Bronchial epithelial cell (primary cell): ENCODE results near the gene RBM38. TPM values are rescaled to one million over a fixed set of nuclear protein-coding genes. Genes with fewer than 3 reads are reported as not detected.

Experiments used
- DNase-seq: peaks from one replicate; pipeline ENCODE4 v3.0.0-alpha.2; 2010; ENCODE audit warnings: low read depth
- FAIRE-seq: peaks from 2 replicates; lab custom pipeline; 2011; peaks lifted over from hg19 to GRCh38; lab: Jason Lieb, UNC
- H3K27me3 ChIP-seq: 2 replicates; pipeline ENCODE4 v1.5.1; 2011; ENCODE audit warnings: low read length; ENCODE audit not compliant: control insufficient read depth, insufficient read depth
- H3K36me3 ChIP-seq: 2 replicates; pipeline ENCODE4 v1.5.1; 2011; ENCODE audit warnings: low read length; ENCODE audit not compliant: control insufficient read depth, insufficient read depth
- H3K4me3 ChIP-seq: 2 replicates; pipeline ENCODE4 v1.5.1; 2011; ENCODE audit warnings: mild to moderate bottlenecking, low read depth, low read length, control low read depth
- total RNA-seq: library from RNA; depleted of rRNA; stranded (reverse); fragments of >200 nt; gene quantifications from 2 replicates; pipeline ENCODE4 v1.2.1, GENCODE V29; 2014
- TF ChIP-seq, protein P1 (sequence below): IDR thresholded peaks from 2 replicates; pipeline ENCODE4 v1.5.1; 2011; ENCODE audit warnings: mild to moderate bottlenecking, moderate library complexity, low read length, control low read depth, inconsistent platforms; ENCODE audit not compliant: insufficient read depth, severe bottlenecking

RBM38 gene
- total RNA-seq, 1 donor from 2014 or later, result 6.8 TPM

DNA sequence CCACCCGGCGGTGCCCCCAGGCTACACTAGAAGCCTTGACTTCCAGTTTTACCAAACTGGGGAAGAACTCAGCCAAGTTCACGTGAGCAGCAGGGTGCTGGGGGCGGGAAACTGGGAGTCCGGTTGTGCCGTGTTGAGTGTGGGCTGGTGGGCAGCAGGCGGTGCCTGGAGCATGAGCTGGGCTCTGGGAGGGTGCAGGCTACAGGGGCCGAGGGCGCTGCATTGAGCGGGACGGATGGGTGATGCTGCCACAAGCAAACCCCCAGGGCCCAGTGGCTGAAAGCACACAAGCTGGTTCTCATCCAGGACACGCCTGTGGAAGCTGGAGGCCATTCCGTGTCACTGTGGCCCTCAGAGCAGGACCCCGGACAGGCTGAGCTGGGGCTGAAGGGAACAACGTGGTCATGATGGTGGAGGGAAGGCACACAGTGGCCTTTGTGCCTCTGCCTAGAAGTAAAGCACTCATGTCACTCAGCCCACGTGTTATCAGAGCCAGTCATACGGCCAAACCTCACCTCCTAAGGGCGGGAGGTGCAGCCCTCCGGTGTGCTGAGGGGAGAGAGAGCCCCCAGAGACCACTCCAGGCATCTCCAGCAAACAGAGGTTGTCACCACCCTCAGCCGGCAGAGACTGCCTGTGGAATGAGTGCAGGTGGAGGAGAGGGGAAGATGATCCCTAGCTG is 29.5 kb downstream of the RBM38 start:
- TF ChIP-seq, protein P1, sequence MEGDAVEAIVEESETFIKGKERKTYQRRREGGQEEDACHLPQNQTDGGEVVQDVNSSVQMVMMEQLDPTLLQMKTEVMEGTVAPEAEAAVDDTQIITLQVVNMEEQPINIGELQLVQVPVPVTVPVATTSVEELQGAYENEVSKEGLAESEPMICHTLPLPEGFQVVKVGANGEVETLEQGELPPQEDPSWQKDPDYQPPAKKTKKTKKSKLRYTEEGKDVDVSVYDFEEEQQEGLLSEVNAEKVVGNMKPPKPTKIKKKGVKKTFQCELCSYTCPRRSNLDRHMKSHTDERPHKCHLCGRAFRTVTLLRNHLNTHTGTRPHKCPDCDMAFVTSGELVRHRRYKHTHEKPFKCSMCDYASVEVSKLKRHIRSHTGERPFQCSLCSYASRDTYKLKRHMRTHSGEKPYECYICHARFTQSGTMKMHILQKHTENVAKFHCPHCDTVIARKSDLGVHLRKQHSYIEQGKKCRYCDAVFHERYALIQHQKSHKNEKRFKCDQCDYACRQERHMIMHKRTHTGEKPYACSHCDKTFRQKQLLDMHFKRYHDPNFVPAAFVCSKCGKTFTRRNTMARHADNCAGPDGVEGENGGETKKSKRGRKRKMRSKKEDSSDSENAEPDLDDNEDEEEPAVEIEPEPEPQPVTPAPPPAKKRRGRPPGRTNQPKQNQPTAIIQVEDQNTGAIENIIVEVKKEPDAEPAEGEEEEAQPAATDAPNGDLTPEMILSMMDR, result no peak
- Histone ChIP-seq H3K27me3 (peaks cover 2% of the 10 kb centered on the region), H3K4me3 (no peak overlapping the region), H3K36me3 (no peaks in the 10 kb centered on the region)
- DNase-seq (no peak), FAIRE-seq (no peak)

DNA sequence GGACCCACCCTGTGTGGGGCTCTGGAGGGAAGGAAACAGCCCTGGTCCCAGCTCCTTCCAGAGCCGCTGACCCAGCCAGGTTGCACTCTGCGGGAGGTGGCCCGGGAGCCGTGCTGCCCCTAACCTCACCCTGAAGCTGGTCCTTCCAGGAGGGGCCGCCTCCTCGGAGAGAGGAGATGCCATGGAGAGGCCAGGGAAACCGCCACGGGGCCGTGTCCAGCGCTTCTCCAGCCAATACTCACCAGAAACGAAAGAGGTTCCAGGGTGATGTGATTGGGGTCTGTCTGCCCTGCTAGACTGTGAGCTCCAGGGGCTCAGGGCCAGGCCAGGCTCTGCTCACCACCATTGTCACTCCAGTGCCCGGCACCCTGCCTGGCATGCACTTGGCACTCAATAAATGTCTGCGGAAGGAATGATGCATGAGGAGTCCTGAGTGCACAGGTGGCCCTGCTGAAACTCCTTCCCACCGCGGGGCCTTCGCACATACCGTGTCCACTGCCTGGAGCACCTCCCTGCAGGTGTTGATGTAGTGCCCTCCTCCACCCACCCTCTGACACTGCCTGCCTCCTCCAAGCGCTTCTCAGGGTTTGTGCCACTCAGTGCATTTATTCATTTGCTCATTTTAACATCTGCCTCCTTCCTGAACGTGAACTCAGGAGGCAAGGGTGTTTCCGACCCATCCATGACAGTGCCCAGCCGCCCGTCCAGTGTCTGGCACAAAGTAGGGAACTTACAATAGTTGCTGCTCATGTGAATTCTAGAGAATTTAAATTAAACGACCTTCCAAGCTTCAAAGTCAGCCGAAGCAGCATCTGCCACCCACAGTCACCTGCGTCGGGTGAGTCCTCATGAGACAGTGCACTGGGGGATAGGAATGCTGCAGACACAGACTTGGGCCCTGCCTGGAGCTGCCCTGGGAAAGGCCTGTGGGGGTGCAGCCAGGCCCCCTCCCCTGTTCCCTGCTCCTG is 30.3 kb downstream of the RBM38 start:
- Histone ChIP-seq H3K36me3 (no peaks in the 10 kb centered on the region), H3K27me3 (peaks cover 2% of the 10 kb centered on the region), H3K4me3 (no peak overlapping the region)
- no peak for FAIRE-seq
- TF ChIP-seq, protein P1, result no peak
- no peak for DNase-seq

DNA sequence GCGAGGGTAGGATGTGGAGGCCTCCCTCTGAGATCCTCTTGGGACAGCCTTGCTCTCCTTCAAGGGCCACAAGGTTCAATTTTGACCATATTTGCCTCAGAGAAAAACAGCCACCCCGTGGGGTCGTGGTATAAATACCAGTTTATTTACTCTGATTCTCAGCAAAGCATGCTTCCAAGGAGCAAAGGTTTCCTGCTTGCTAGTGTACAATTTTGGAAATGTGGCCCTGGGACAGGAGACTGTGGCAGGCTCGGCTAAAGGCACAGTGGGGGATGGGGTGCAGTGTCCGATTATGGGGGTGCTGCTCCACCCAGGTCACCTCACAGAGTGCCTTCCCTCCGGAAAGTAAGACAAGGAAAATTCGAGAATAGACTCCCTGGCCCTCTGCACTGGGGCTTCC is 31.1 kb downstream of the RBM38 start:
- FAIRE-seq, result no peak
- Histone ChIP-seq H3K36me3 (no peaks in the 10 kb centered on the region), H3K27me3 (peaks cover 2% of the 10 kb centered on the region), H3K4me3 (no peak overlapping the region)
- no peak for DNase-seq
- TF ChIP-seq, protein P1, result no peak

DNA sequence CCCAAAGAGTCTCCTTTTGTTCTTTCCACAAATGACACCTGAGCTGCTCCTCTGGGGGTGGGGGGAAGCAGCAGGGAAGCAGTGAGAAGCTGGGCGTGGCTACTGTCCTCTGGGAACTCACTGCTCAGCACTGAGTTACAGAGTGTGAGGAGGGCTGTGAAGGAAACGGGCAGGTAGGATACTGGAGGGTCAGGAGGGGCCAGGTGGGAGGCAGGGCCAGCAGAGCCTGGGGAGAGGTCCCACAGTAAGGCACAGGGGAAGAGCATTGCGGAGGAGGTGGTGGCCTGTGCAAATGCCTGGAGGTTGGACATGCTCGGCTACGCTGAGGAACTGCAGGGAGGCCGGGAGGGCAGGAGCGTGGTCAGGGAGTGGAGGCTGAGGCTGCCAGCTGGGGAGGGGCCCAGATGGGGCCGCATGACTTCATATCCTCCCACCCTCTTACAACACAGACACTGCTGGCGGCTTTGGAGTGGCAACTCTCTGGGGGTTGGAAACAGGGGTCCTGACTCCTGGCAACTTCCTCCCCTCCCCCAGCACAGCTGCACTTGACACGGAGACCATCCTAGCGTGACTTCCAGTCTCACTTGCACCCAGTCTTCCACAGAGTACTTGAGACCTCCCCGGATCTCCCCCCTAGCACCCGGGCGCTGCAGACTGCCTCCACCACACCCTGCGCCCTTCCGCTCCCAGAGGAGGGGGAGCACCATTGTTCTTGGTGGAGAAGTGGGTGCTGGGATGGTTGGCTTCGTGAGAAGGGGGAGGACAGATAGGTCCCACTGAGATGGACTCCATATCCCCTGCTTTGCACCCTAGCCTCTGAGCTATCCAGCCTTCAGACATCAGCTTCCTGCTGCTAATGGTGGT is 34.2 kb downstream of the RBM38 start:
- Histone ChIP-seq H3K27me3 (peaks cover 2% of the 10 kb centered on the region), H3K36me3 (no peaks in the 10 kb centered on the region), H3K4me3 (no peak overlapping the region)
- TF ChIP-seq, protein P1, result no peak
- DNase-seq (no peak), FAIRE-seq (no peak)

DNA sequence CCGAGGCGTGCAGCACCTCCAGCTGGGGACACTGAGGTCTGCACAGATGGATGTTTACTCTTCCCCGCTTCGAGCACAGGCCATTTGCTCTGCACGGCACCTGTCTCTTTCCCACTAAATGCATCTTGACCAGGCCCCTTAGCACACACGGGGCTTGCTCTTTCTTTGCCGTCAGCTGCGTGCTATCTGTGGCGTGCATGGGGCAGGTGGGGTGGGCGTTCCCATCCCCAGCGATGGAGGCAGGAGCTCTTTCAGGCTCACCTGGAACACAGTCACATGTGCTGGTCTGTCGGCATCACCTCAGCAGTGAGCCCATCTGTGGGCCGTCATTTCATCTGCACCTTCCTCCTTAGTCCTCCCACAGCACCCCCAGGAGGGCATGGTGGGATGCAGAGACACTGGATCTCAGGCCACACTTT is 35.1 kb downstream of the RBM38 start:
- H3K4me3 ChIP-seq, result no peak overlapping the region
- no peaks in the 10 kb centered on the region for H3K27me3 ChIP-seq
- TF ChIP-seq, protein P1, result no peak
- DNase-seq, result no peak
- FAIRE-seq, result no peak
- no peaks in the 10 kb centered on the region for H3K36me3 ChIP-seq
